Posterior vena cava (tissue), 2 donors: ENCODE results near the gene MYMK. TPM values are rescaled to one million over a fixed set of nuclear protein-coding genes. Genes with fewer than 3 reads are reported as not detected.
A peak's percentile ranks its signal among the peaks of the same experiment; 100 is the strongest.

Source experiments
- DNase-seq: peaks from one replicate; pipeline ENCODE4 v3.0.0-alpha.2; 2020; ENCODE audit warnings: low spot score
- intact Hi-C, 2 donors: fragments of 100-400 bp; cut with DNase I; formaldehyde crosslinking; loops; one replicate each; pipeline versions ENCODE4 v1.14.1 to v1.14.2; 2022 to 2023
- total RNA-seq, 2 donors: library from RNA; stranded (reverse); fragmentation: NEBNext Ultra II Directional; extraction: Animal tissue kit (Norgen Biotek cat#: 25700); gene quantifications; one replicate each; pipeline ENCODE4 v1.2.1, GENCODE V29; 2021
- donor health status: DM: yes; HTN: yes; CAD: no.
- donor health status: DM: yes; HTN: yes; CAD: no.

Gene MYMK
- total RNA-seq, 2 donors from 2014 or later, result not detected

DNA sequence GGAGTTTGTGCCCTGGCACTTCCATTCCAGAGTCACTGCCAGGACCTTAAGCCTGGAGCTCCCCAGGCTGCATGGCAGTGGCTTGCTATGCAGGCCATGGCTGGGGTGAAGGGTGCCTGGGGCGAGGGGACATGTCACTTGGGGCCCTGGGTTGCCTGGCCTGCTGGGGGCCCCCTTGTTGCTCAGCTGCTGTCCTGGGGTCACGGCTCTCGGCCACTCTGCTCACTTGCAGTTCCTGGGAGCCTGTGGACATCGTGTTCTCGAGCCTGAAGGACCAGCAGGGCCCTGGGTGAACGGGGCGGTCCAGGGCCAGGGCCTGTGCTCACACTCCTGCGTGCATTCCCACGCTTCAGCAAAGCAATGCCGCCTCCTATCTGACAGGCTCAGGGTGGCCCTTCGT lies 31.3 kb downstream of the MYMK start:
- peak; percentile 63 for DNase-seq

DNA sequence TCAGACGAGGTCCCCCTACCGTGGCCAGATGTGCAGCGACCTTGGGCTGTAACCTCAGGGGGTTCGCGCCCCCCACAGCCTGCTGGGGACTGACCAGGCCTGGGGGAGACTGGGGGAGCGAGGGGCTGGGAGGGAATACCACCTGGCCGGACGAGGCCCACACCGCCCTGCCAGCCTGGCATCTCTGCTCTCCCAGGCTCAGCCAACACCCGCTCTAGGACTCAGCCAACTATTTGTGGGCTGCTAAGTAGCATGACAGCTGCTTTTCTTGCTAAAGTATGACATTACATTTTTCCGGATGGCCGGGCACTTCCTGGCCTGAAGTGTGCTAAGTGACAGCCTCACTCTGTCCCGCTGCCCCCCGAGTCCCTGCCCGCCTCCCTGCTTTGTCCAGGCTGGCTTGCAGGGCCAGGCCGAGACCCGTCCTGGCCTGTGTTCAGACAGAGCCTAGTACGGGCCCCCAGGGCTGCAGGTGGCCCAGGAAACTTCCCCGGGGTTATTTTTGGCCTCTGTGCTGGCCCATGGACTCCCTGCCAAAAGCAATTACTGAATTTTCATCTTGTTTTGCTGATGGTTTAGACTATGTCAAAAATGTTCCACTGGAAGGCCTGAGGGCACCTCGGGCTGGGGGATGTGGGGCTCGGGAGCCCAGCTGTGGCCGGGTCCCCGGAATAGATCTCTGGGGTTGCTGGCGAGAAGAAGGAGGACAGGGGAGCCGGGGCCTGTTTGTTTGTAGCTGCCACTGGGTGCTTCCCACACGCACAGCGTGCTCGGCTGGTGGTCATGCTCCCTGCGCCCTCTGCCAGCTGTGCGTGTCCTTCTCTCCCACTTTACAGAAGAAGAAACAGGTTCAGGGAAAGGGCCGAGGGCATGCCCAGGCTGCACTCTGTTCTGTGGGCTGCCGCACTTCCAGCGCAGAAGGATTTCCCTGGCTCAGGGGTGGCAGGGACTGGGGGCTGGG lies 32.4 kb downstream of the MYMK start:
- DNase-seq, result peak; percentile 79
- intact Hi-C loops, result loop anchor here in 1 of 2 donors (5.0 kb wide), 1 partner anchor 310 kb away; no protein-coding TSS in a partner anchor

More for the DNA sequence above, 31.3 kb downstream of the MYMK start:
- intact Hi-C loops, result loop anchor here in 1 of 2 donors (5.0 kb wide), 1 partner anchor 311 kb away; no protein-coding TSS in a partner anchor

DNA sequence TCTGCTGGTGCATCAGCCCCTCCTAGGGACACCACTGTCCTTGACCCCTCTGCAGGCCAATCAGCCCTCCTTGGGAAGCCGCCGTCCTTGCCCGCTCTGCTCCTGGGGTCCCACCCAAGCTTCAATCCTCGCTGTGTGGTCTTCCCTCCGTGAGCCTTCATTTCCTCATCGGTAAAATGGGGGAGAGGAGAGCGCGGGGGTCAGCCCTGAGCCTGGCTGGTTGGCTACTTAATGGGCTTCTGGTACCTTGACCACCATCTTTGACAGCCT lies 33.2 kb downstream of the MYMK start:
- DNase-seq, result no peak
- intact Hi-C loops, result loop anchor here in 1 of 2 donors (5.0 kb wide), 1 partner anchor 309 kb away; no protein-coding TSS in a partner anchor

- intact Hi-C loops, result loop anchor here in 1 of 2 donors (5.0 kb wide), 1 partner anchor 309 kb away; no protein-coding TSS in a partner anchor
- DNase-seq, result peak; percentile 73
Observed at GRCh38 chr9:133490865-133491655, 33.7 kb downstream of the MYMK start.

- intact Hi-C loops, result loop anchor here in 1 of 2 donors (5.0 kb wide), 1 partner anchor 308 kb away; no protein-coding TSS in a partner anchor
- DNase-seq, result peak; percentile 58
Observed at GRCh38 chr9:133490201-133490681, 34.5 kb downstream of the MYMK start.

DNA sequence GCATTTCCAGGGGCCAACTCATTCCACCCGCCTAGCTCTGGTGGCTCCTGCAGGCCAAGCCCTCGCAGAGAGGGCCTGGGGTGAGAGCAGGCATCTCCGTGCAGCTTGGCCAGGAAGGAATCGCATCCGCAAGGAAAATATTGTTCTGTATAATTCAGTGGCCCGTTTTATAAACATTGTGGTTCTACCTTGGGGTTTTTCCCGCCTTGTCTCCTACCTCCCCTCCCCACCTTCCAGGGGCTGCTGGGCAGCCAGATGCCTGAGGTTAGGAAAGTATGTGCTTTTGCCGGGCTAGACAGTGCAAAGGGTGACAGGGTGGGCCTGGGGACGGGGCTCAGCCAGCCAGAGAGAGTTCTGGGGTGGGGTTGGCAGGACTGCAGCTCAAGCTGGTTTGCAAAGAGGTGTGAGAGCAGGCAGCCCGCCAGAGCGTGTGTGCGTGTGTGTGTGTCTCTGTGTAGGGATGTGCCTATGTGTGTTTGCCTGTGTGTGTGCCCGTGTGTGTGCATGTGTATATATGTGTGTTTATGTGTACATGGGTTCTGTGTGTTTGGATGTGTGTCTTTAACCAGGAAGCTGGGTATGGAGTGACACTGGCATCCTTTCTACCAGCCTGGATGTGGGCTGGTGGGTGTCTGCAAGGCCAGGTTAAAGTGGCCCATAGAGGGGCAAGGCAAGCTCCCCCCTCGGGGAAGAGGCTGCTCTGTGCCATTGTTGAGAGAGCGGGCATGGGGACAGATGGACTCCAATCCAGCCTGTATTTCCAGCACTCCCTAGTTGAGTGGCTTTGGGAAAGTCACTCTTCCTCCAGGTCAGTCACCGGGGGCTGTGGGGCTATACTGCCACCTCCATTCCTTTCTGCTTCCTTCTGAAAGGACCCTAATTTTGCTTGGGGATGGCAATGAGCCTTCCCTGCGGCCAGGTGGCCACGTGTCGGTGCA lies 35.2 kb downstream of the MYMK start:
- DNase-seq, result peak; percentile 37
- intact Hi-C loops, result loop anchor here (2.0 to 5.0 kb wide), 4 partner anchors 82 to 307 kb away; no protein-coding TSS in a partner anchor

DNA sequence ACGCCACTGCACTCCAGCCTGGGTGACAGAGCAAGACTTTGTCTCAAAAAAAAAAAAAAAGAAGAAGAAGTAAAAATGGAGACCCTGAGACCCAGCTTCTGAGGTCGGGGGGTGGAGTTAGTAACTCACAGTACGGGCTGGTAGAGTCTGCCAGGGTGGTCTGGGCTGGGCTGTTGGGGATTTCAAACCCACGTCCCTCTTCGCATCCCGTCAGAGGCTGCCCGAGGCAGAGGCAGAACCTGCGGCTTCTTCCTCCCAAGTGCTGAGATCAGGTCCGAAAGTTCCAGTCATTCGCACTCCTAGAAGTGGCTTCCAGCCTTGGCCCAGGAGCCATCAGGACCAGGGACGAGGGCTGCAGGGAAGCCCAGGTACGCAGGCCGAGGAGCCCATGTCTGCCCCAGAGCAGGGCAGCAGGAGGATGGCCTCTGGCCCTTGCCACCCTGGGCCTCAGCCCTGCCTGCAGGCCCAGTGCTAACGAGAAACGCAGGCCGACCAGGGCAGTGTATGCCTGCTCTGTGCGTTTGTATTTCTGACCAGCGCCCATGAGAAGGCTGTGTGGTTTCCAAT lies 36.0 kb downstream of the MYMK start:
- intact Hi-C loops, result loop anchor here (2.0 to 5.0 kb wide), 3 partner anchors 81 to 301 kb away; no protein-coding TSS in a partner anchor

GRCh38 chr9:133487331-133487725 lies 37.4 kb downstream of the MYMK start:
- DNase-seq, result peak; percentile 70
- intact Hi-C loops, result loop anchor here (5.0 kb wide), 2 partner anchors 80 to 300 kb away; no protein-coding TSS in a partner anchor

More for the DNA sequence above, 36.0 kb downstream of the MYMK start:
- peak; percentile 58 for DNase-seq

DNA sequence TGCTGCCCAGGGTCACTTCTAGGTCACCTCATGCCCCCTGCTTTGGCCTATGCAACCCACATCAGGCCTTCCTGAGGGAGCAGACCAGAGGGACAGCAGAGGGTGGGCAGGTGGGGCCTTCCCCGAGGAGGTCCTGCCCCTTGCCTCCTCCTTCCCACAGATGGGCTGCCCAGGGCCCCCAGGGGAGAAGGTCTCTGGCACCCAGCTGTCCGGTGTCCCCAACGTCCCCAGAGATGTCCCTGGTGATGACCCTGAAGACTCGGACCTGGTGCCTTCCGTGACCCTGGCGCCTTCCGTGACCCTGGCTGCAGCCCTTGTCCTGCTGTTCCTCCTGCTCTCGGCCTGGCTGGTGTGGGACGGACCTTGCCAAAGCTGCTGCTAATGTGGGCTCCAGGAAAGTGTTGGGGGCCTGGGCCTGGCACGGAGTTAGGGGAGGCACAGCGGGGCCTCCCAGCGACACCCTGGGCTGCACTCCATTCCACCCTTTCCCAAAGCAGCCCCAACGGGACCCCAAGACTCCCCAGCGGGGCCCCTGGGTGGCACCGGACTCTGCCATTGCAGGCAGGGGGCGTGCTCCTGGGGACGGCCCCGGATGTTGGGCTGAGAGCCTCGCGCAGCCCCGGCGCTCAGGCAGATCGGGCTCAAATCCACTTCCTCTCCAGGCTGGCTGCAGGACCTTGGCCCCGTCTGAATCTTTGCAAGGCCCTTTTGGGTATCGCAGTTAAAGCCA lies 39.1 kb downstream of the MYMK start:
- peak; percentile 71 for DNase-seq
- intact Hi-C loops, result loop anchor here (5.0 kb wide), 2 partner anchors 78 to 298 kb away; no protein-coding TSS in a partner anchor

- DNase-seq, result peak; percentile 79
- intact Hi-C loops, result loop anchor here (5.0 kb wide), 2 partner anchors 78 to 298 kb away; no protein-coding TSS in a partner anchor
Observed at GRCh38 chr9:133484671-133485437, 39.9 kb downstream of the MYMK start.

DNA sequence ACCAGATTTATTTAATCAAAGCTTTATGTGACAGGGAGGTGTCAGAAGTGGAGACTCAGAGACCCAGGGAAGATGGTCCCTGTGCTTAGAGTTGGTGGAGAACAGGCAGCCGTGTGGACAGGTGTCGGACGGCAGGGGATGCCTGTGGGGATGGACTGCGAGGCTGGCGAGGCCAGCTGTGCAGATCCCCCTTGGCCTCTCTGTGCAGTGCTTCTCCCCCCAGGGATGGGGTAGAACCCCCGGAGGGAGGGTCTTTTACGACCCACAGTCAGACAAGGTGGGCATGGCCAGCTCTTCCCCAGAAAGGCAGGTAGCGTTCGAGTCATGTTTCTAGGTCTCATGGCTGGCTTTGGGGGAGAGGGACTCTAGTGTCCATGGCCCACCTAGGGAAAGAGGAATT lies 41.1 kb downstream of the MYMK start:
- intact Hi-C loops, result no loop called here
- peak; percentile 64 for DNase-seq

- intact Hi-C loops, result no loop called here
- DNase-seq, result peak; percentile 94
Observed at GRCh38 chr9:133478851-133479711, 45.7 kb downstream of the MYMK start, which contains the start of gene SLC2A6. SLC2A6 (minus strand) TSS chr9:133479099; CDS start chr9:133479059, 40 bp downstream.

DNA sequence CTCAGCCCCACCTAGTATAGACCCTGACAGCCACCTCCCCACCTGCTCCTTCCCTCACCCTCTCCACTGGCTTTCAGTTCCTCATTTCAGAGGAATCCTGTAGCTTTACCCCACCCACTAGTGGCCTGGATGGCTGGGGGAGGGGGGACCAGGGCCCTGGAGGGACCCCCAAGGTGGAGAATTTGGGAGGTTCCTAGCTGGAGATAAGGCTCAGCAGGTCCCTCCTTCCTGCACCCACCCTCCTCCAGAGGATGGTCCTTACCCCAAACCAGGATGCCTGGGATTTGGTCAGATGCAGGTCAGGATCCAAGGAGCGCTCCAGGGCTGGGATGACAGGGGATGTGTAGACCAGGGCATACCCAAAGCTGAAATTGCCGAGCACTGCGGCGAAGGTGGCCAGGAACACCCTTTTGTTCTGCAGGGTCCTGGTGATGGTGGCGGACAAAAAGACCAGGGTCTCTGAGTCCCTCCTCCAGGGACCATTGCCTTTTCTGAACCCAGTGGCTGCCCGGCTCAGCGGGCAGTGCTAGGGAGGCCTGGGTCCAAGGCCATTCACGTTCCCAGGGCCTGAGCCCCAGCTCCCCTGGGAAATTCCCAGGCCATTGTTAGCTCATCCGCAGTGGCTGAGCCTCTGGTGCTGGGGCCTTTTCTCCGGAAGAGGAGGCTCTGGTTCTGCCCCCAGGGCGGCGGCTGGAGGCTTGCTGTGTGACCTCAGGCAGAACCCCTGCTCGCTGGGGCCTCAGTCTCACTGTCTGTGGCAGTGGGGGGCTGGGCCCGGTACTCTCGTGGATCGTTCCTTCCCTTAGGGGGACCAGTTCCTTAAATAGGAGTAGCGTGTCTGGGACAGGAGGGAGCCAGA lies 46.5 kb downstream of the MYMK start:
- intact Hi-C loops, result no loop called here
- no peak for DNase-seq

- intact Hi-C loops, result no loop called here
- DNase-seq, result no peak
Observed at GRCh38 chr9:133477461-133477860, 47.3 kb downstream of the MYMK start.

DNA sequence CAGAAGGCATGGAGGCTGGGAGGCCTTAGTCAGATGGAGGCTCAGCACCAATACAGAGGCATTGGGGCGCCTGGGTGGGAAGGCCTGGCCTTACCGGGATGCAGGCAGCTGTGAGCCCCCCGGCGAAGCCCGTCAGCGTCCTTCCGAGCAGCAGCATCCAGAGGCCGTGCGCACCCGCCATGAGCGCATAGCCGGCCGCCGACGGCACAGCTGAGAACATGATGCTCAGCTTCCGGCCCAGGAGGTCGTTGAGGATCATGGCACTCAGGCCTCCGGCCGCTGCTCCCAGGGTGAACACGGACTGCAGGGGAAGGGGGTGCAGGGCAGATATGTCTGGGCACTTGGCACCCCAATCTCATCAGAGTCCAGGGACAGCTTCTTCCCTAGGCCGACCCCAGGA lies 47.8 kb downstream of the MYMK start:
- intact Hi-C loops, result no loop called here
- no peak for DNase-seq
